Measurements from ENCODE around the gene ZNF236. TPM values are rescaled to one million over a fixed set of nuclear protein-coding genes. Genes with fewer than 3 reads are reported as not detected.

Gene ZNF236
- total RNA-seq, 1 donor from 2014 or later: 31.0 TPM

- DNase-seq (ENCODE audit: low spot score in 2 of 2) (peak; percentile 57 to 66), FAIRE-seq (no peak)
Observed at GRCh38 chr18:77000527-77000926, 178.2 kb downstream of the ZNF236 start.

- DNase-seq (ENCODE audit: low spot score in 2 of 2) (no peak), FAIRE-seq (no peak)
Observed at GRCh38 chr18:77001041-77001440, 178.7 kb downstream of the ZNF236 start.

- no peak for FAIRE-seq
- DNase-seq (ENCODE audit: low spot score in 2 of 2): no peak
Observed at GRCh38 chr18:77001979-77002378, 179.6 kb downstream of the ZNF236 start.

- FAIRE-seq (no peak), DNase-seq (ENCODE audit: low spot score in 2 of 2) (no peak)
Observed at GRCh38 chr18:77002496-77002895, 180.1 kb downstream of the ZNF236 start.

- FAIRE-seq: no peak
- no peak for DNase-seq (ENCODE audit: low spot score in 2 of 2)
Observed at GRCh38 chr18:77003316-77003715, 181.0 kb downstream of the ZNF236 start.

GRCh38 chr18:77004555-77005380 lies 182.4 kb downstream of the ZNF236 start:
- DNase-seq (ENCODE audit: low spot score in 2 of 2): no peak
- FAIRE-seq: no peak

- DNase-seq (ENCODE audit: low spot score in 2 of 2) (no peak), FAIRE-seq (no peak)
Observed at GRCh38 chr18:77005651-77006195, 183.4 kb downstream of the ZNF236 start.

- DNase-seq (ENCODE audit: low spot score in 2 of 2): no peak
- FAIRE-seq: no peak
Observed at GRCh38 chr18:77006305-77007175, 184.2 kb downstream of the ZNF236 start.

- DNase-seq (ENCODE audit: low spot score in 2 of 2) (no peak), FAIRE-seq (no peak)
Observed at GRCh38 chr18:77007251-77007650, 184.9 kb downstream of the ZNF236 start.

- FAIRE-seq (no peak), DNase-seq (ENCODE audit: low spot score in 2 of 2) (no peak)
Observed at GRCh38 chr18:77008006-77008405, 185.6 kb downstream of the ZNF236 start.

- FAIRE-seq (no peak), DNase-seq (ENCODE audit: low spot score in 2 of 2) (no peak)
Observed at GRCh38 chr18:77008576-77009315, 186.4 kb downstream of the ZNF236 start.

- no peak for DNase-seq (ENCODE audit: low spot score in 2 of 2)
- FAIRE-seq: no peak
Observed at GRCh38 chr18:77009675-77010074, 187.3 kb downstream of the ZNF236 start.

- FAIRE-seq: no peak
- no peak for DNase-seq (ENCODE audit: low spot score in 2 of 2)
Observed at GRCh38 chr18:77012120-77012519, 189.8 kb downstream of the ZNF236 start.

- no peak for FAIRE-seq
- no peak for DNase-seq (ENCODE audit: low spot score in 2 of 2)
Observed at GRCh38 chr18:77012806-77013541, 190.6 kb downstream of the ZNF236 start.

GRCh38 chr18:77013811-77014521 lies 191.6 kb downstream of the ZNF236 start:
- DNase-seq (ENCODE audit: low spot score in 2 of 2) (no peak), FAIRE-seq (no peak)

- no peak for FAIRE-seq
- no peak for DNase-seq (ENCODE audit: low spot score in 2 of 2)
Observed at GRCh38 chr18:77014538-77014937, 192.2 kb downstream of the ZNF236 start.

- FAIRE-seq (no peak), DNase-seq (ENCODE audit: low spot score in 2 of 2) (no peak)
Observed at GRCh38 chr18:77015169-77015568, 192.8 kb downstream of the ZNF236 start.

- DNase-seq (ENCODE audit: low spot score in 2 of 2): no peak
- no peak for FAIRE-seq
Observed at GRCh38 chr18:77015771-77016710, 193.7 kb downstream of the ZNF236 start.
